Measurements from ENCODE around the gene SLC25A34. TPM values are rescaled to one million over a fixed set of nuclear protein-coding genes. Genes with fewer than 3 reads are reported as not detected.

The SLC25A34 gene
- total and polyA plus RNA-seq, 2 of the 13 experiments (the other 11 are each of a cell fraction or from before 2014, with no cell fraction given) = 0.13 to 0.18 TPM

DNA sequence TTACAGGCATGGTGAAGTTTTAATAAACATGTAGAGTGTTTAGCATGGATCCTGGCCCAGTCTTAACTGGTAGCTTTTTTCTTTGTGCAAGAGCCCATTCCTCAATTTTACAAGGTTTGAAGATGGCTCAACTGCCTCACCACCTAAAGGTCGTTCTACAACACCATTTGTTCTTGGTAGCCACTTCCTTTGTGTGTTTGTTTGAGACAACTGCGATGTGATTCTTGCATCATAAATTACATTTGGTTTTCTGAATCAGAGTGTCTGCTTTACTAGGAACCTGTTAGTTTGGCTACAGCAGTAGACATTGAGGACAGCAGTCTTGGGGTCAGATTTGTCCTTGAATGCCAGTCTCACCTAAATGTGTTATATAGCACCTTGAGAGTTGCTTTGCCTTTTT lies 48.6 kb upstream of the SLC25A34 start:
- POLR2A ChIA-PET = interaction anchor here (0.9 kb wide), 1 partner anchor 10 kb away, joined by 3 read pairs; no protein-coding TSS in a partner anchor
- Histone ChIP-seq H3K36me3 (replicated peaks in 1 of 2; ENCODE audit: control insufficient read depth in 1 of 2, insufficient read depth in 2 of 2, low read length in 2 of 2) (peaks cover 1 to 4% of the 10 kb centered on the region in 2 experiments; a peak in 1 of 5 replicates), H3K27ac (ENCODE audit: extremely low read length, insufficient read depth, low read length) (no peak overlapping the region), H3K4me1 (ENCODE audit: insufficient read depth, low read length) (peaks cover 39% of the 10 kb centered on the region), H2AFZ (ENCODE audit: low read length) (no peak overlapping the region), H3K79me2 (ENCODE audit: insufficient read depth, low read length) (peaks cover 40% of the 10 kb centered on the region), H3K4me3 (replicated peaks in 1 of 3; ENCODE audit: insufficient read depth in 1 of 3, low read depth in 2 of 3, low read length in 3 of 3) (no peak overlapping the region), H3K9me3 (ENCODE audit: low read length) (no peaks in the 10 kb centered on the region), H4K20me1 (ENCODE audit: insufficient read depth, low read length) (0 out of 2 replicates have a peak, but pooled peaks cover 5% of the 10 kb centered on the region), H3K9ac (ENCODE audit: insufficient read depth, low read depth, low read length) (no peak overlapping the region), H3K4me2 (ENCODE audit: low read depth, low read length) (no peak overlapping the region), H3K27me3 (ENCODE audit: control insufficient read depth in 1 of 2, insufficient read depth in 2 of 2, low read length in 2 of 2) (no peaks in the 10 kb centered on the region)
- ATAC-seq (no peak), DNase-seq (ENCODE audit: low spot score) (no peak), FAIRE-seq (no peak)
- WGBS (ENCODE audit: low lambda C conversion rate) = 76% methylated on average over 2 of the region's 2 CpGs
- CTCF ChIA-PET (ENCODE audit: low intra/inter-chr PET ratio, low total read pairs) = no interaction called here
- in situ Hi-C loops (cut with HindIII; ENCODE audit: extremely low pct_ligation_motif_present, low pct_unique_long_range_greater_than_20kb) = no loop called here
- intact Hi-C loops (cut with micrococcal nuclease; ENCODE audit: unreplicated experiment) = loop anchor here (10.0 kb wide), 2 partner anchors 57 to 63 kb away; partner anchors contain the start of gene TMEM82
- BruUV-seq (replicated peaks) = no TSS peak
- TF ChIP-seq ZFP91 (CRISPR knock-in tag; IDR thresholded peaks at IDR 0.05; ENCODE audit: borderline replicate concordance) (no peak), KDM4B (CRISPR knock-in tag; IDR thresholded peaks at IDR 0.05) (no peak), MBD4 (IDR thresholded peaks at IDR 0.05; ENCODE audit: borderline replicate concordance, low read length) (no peak), ZNF784 (CRISPR knock-in tag; IDR thresholded peaks at IDR 0.05; ENCODE audit: borderline replicate concordance) (no peak), AHR (CRISPR knock-in tag; IDR thresholded peaks at IDR 0.05) (no peak), BRCA1 (CRISPR knock-in tag; IDR thresholded peaks at IDR 0.05) (no peak), HOXA5 (CRISPR knock-in tag; IDR thresholded peaks at IDR 0.05) (no peak), ZIK1 (CRISPR knock-in tag; IDR thresholded peaks at IDR 0.05; ENCODE audit: borderline replicate concordance, low read depth) (no peak), ZGPAT (CRISPR knock-in tag; IDR thresholded peaks at IDR 0.05) (no peak), GATAD2A (CRISPR knock-in tag; IDR thresholded peaks at IDR 0.05) (no peak), ZNF281 (CRISPR knock-in tag; IDR thresholded peaks at IDR 0.05; ENCODE audit: borderline replicate concordance) (no peak), ZNF879 (CRISPR knock-in tag; IDR thresholded peaks at IDR 0.05) (no peak), SRY (CRISPR knock-in tag; IDR thresholded peaks at IDR 0.05) (no peak), SKI (IDR thresholded peaks at IDR 0.05; ENCODE audit: partially characterized antibody) (no peak)
- TF ChIP-seq, protein P1, sequence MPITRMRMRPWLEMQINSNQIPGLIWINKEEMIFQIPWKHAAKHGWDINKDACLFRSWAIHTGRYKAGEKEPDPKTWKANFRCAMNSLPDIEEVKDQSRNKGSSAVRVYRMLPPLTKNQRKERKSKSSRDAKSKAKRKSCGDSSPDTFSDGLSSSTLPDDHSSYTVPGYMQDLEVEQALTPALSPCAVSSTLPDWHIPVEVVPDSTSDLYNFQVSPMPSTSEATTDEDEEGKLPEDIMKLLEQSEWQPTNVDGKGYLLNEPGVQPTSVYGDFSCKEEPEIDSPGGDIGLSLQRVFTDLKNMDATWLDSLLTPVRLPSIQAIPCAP (CRISPR knock-in tag; IDR thresholded peaks at IDR 0.05; ENCODE audit: low read depth) = no peak
